HG03103 (cell line): ENCODE measurements around the gene PLOD1.
"Not testable (repeated sequence)": the region's sequence is repeated elsewhere in the genome, so short reads cannot be mapped to it uniquely, and the experiment has no call there.

Experiments
- ATAC-seq: cut with Tn5 transposase; IDR thresholded peaks from one replicate; pipeline ENCODE4 v1.9.1; 2021; ENCODE audit warnings: low read depth; ENCODE audit not compliant: unreplicated experiment

Gene PLOD1

DNA sequence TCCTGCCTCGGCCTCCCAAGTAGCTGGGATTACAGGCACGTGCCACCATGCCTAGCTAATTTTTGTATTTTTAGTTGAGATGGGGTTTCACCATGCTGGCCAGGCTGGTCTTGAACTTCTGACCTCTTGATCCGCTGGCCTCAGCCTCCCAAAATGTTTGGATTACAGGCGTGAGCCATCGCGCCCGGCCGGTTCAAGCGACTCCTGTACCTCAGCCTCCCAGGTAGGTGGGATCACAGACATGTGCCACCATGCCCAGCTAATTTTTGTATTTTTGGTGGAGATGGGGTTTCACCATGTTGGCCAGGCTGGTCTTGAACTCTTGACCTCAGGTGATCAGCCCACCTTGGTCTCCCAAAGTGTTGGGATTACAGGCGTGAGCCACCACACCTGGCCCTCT, 1.2 kb downstream of the PLOD1 start:
- ATAC-seq, result not testable (repeated sequence)

- no peak for ATAC-seq
These were observed 4.4 kb downstream of the PLOD1 start for GRCh38 chr1:11938722-11939526.

- ATAC-seq, result not testable (repeated sequence)
These were observed 5.3 kb downstream of the PLOD1 start for GRCh38 chr1:11939794-11940193.

DNA sequence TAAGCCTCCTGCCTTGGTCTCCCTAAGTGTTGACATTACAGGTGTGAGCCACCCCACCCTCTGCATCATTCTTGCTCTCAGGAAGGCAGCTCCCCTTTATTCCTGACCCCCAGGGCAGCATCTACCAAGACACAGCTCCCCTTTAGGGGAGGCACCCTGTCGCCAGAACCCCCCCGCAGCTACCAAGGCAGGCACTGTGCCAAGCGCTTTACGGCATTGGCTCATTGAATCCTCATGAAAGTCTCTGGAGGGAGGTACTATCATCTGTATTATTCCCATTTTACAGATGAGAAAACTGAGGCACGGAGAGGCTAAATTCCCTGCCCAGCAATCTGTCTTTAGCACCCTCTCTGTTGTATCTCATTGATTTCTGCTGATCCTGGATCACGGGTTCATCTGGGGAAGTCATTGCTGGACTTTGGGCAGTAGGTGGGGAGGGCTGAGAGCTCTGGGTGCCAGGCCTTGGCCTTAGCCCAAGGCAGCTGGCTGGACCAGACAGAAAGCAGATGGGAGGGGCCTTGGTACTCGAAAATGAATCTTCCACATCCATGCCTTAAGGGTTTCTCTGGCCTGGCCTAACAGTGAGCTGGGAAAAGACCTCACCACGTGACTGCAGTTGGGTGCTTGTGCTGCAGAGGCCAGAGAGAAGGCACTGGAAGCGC, 5.9 kb downstream of the PLOD1 start:
- ATAC-seq, result no peak

DNA sequence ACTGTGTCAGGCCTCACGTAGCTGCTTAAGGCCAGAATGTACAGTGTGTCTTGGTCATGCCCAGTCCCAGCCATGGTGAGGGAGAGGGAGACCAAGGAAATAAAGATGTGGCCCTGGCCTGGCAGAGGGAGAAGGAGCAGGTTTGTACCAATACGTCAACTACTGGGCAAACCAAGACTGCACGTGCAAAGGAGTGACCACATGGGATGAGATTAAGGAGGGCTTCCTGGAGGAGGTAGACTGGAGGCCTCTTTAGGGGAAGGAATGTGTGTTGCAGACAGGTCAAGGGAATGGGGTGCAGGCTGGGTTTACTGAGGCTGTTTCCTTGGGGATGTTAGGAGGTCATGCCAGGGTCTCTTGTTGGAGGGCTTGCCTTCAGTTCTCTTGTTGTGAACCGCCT, 7.8 kb downstream of the PLOD1 start:
- no peak for ATAC-seq

DNA sequence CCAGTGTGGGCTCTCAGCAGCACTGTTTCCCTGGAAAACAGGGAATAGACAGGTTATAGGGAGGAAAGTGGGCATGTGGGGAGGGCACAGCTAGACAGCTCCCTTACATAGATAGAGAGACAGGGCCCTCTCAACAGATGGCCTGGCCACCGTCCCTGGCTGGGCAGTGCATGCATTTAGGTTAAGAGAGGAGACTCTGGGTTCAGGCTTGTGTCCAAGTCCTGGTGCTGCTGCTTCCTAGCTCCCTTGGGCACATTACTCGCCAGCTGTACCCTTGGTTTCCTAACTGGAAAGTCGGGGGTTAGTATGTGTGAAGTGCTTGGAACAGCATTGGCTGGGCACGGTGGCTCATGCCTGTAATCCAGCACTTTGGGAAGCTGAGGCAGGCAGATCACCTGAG, 9.1 kb downstream of the PLOD1 start:
- no peak for ATAC-seq

GRCh38 chr1:11944358-11944931, 9.9 kb downstream of the PLOD1 start:
- no peak for ATAC-seq

- ATAC-seq, result no peak
These were observed 12.1 kb downstream of the PLOD1 start for GRCh38 chr1:11946647-11947046.

DNA sequence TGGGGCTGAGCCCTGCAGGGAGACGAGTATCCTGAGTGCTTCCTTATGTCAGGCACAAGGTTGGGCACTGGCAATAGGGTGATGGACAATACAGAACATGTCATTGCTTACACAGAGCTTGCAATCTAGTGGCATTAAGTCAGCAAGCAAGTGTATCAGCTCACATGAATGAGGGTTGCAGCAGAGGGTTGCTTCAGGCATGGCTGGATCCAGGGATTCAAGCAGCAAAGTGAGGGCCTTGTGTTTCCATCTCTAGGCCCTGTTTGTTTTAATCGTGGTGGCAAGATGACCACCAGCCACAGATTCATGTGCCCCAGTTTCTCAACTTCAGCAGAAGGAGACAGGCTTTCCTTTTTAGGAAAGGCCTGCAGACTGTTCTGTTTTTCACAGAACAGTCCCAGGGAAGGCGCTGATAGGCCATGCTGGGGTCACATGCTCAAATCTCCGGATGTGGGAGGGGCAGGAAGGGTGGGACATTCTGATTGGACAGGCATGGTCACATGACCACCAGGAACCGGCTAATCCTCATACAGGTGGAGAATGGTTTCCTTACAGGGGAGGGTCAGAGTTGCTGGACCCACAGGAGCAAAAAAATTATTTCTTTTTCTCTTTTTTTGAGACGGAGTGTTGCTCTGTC, 14.4 kb downstream of the PLOD1 start:
- ATAC-seq, result no peak

DNA sequence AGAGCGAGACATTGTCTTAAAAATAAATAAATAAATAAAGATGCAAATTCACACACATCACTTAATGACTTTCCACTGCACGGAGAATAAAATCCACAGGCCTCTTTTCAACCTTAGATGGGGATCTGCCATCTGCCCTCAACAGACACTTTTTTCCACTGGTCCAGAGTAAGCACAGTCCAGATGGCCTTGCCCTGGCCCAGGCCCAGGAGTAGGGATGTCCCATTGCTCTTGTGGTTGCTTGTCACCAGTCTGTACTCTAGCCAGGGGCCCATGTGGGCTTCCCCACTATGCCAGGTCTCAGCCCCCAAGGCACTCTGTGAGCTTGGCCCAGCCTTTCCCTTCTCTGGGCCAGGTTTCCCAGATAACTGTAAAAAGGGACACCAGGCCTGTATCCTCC, 17.4 kb downstream of the PLOD1 start:
- no peak for ATAC-seq

DNA sequence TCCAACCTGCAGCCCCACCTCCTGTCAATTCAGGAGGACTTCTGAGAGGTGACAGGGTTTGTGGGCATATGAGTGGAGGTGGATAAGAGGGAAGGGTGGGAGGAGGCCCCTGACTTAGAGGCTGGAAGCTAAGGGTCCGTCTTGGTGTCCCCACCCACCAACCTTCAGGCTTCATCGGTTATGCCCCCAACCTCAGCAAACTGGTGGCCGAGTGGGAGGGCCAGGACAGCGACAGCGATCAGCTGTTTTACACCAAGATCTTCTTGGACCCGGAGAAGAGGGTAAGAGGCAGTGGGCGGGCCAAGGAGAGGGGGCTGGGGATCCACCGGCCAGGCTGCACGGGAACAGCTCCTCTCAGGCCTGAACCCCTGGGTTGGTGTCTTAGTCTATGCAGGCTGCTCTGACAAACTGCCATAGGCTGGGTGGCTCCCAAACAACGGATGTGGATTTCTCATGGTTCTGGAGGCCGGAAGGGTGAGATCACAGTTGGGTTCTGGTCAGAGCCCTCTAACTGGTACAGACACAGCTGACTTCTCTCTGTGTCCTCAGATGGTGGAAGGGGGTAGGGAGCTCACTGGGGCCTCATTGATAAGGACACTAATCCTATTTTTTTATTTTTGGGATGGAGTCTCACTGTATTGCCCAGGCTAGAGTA, 18.1 kb downstream of the PLOD1 start:
- no peak for ATAC-seq

DNA sequence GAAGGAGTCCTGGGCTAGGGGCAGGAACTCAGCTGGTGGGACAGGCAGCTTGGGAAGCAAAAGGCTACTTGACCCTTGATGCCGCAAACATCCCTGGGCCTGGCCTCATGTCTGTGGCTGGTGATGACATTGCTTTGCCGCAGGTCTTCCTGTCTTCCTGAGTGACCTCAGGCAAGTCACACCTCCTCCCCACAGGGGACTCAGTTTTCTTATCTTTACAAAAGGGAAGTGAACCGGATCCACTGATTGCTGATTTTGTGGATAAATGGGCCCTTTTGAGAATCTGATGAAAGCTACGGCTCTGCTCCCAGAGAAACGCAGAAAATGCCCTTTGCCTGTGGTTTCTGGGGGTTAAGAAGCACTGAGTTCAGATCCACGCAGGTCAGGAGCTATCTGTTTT, 20.7 kb downstream of the PLOD1 start:
- ATAC-seq, result no peak

DNA sequence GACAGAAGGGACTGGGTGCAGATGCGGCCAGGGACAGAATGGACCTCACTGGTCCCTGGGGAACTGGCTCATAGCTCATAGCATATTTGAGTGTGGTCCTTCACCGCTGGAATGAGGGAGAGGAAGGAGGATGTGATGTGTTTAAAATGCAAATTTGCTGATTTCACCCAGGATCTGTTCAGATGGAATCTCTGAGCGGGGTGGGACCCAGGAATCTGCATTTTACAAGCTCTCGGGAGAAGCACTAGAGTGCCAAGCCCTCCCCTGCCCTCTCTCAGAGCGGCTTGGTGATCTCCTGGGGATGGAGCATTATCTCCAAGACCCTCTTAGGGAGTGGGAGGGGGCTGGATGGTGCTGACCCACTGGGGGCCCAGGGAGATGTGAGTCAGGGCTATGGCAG, 22.9 kb downstream of the PLOD1 start:
- no peak for ATAC-seq

DNA sequence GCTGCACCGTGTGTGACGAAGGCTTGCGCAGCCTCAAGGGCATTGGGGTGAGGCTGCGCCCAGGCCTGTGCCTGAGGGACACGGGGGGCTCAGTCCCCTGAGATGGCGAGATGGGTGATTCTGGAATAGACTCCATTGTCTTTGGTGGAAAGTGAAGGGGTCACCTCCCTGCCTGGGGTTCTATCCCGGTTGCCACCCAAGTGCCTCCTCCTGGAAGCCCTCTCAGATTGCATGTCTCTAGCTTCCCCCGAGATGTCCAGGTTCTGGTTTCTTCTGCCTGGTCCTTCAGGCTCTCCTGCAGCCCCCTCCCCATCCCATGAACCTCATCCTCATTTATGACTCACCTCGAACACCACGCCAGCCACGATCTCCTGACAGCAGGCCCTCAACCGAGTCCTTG, 23.4 kb downstream of the PLOD1 start:
- ATAC-seq, result no peak

DNA sequence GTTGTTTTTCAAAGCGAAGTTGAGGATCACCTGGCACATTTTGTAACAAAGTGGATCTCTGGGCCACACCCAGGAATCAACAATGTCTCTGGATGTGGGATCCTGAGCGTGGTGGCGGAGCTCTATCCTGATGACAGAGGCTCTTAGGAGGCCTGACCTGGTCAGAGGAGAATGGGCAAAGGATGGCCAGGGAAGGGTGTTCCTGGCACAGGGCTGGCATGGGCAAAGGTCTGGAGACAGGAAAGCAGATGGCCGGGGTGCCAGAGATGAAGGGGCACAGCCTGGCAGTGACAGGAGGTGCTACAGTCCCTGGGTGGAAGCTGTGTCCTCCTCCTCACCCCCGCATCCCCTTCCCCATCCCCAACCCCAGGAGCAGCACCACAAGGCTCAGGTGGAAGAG, 25.8 kb downstream of the PLOD1 start:
- ATAC-seq, result no peak

- ATAC-seq, result no peak
These were observed 26.2 kb downstream of the PLOD1 start for GRCh38 chr1:11960715-11961114.

DNA sequence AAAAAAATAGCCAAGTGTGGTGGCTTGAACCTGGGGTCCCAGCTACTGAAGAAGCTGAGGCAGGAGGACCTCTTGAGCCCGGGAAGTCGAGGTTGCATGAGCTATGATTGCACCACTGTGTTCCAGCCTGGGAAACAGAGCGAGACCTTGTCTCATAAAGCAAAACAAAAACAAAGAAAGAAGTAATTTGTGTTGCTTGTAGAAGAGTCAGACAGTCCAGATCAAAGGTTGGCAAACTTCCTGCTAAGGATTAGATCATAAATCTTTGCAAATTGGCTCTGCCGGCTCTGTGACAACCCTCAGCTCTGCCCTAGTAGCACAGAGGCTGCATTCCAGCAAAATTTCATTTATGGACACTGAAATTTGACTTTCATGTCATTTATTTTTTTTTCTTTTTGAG, 26.7 kb downstream of the PLOD1 start:
- ATAC-seq, result no peak

DNA sequence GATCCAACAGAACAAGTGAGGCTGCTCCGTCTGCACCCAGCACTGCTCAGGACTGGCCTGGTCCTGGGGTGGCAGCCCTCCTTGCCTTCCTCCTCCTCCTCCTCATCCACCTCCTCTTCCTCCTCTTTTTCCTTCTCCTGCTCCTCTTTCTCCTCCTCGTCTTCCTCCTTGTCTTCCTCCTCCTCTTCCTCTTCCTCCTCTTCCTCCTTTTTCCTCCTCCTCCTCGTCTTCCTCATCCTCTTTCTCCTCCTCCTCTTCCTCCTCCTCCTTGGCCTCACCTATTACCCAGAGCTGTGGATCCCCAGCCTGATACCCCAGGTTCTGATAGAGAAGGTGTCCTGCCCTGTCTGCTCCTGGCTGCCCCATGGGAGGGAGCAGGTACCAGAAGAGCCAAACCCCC, 29.1 kb downstream of the PLOD1 start:
- no peak for ATAC-seq

DNA sequence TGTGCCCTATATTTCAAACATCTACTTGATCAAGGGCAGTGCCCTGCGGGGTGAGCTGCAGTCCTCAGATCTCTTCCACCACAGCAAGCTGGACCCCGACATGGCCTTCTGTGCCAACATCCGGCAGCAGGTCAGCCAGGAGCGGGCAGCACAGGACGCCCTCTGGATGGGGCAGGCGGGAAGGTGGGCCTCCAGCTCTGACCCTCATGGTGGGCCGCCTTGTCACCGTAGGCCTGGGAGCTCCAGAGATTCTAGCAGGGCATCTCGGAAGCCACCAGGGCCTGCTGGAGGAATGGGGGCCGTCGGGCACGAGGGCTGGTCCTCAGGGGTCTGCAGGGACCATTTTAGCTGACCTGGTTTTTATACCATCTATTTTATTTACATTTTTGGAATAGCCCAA, 30.1 kb downstream of the PLOD1 start:
- ATAC-seq, result no peak

DNA sequence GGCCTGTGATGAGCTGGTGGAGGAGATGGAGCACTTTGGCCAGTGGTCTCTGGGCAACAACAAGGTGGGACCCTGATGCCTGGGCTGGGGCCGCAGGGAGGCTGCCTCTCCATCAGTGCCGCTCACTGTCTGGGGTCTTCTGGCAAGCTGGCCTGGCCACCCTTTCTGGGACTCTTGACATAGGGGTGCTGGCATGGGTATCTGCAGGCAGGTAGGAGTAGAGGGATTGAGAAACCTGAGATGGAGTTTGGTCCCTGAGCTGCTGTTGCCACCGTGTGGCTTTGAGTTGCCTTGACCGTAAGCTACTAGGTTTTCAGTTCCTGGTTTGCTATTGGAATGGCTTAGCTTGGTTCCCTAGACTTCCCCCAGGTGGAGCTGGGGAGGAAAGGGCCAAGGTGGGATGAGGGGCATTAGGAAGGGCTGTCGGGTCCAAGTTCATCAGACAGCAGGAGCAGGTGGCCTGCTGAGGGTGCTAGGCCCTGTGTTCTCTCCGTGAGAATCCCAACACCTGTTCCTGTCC, 32.6 kb downstream of the PLOD1 start:
- ATAC-seq, result no peak
